ENCODE data around the gene CARNS1.

DNA sequence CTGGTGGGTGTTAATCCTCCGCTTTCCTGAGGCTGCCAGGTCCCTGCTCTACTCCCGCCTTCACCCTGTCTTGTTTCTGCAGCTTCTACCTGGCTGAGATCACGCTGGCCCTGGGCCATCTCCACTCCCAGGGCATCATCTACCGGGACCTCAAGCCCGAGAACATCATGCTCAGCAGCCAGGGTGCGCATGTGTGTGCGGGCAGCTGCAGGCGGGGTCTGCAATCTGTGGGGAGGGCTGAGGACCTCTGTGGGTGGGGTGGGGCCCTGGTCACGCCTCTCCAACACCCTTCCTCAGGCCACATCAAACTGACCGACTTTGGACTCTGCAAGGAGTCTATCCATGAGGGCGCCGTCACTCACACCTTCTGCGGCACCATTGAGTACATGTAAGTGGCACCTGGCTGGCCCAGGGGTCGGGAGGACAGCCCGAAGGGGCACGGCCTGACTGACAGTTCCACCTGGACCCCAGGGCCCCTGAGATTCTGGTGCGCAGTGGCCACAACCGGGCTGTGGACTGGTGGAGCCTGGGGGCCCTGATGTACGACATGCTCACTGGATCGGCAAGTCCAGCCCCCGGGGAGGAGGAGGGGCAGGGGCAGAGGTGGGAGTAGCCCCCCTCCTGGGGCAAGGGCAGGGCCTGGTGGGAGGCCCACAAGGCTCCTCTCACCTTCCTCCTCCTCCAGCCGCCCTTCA is 17.3 kb downstream of the CARNS1 start:
- TF ChIP-seq EZH2 (IDR thresholded peaks at IDR 0.05; ENCODE audit: insufficient read depth, poor library complexity, severe bottlenecking) (no peak), EZH2phosphoT487 (IDR thresholded peaks at IDR 0.05; ENCODE audit: insufficient read depth, low read depth) (no peak)
